Measurements from ENCODE around the gene TIPIN. TPM values are rescaled to one million over a fixed set of nuclear protein-coding genes. Genes with fewer than 3 reads are reported as not detected.

TIPIN gene
- total RNA-seq, 4 donors from 2014 or later: 2.3 to 5.8 (median 5.2) TPM

DNA sequence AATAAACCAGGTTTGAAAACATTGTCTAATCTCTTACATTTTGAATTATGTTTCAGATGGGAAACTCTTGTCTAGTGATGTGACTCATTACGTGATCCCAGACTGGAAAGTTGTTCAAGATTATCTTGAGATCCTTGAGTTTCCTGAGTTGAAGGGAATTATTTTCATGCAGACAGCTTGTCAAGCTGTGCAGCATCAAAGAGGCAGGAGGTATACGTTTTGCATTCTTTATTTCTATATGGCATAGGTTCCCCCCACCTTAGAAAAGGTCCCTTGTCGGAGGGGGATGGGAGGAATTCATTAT lies 61.6 kb downstream of the TIPIN start:
- ATAC-seq (ENCODE audit: low FRiP score) (peak; percentile 16), DNase-seq (ENCODE audit: low spot score) (no peak)
- TF ChIP-seq, protein P1, sequence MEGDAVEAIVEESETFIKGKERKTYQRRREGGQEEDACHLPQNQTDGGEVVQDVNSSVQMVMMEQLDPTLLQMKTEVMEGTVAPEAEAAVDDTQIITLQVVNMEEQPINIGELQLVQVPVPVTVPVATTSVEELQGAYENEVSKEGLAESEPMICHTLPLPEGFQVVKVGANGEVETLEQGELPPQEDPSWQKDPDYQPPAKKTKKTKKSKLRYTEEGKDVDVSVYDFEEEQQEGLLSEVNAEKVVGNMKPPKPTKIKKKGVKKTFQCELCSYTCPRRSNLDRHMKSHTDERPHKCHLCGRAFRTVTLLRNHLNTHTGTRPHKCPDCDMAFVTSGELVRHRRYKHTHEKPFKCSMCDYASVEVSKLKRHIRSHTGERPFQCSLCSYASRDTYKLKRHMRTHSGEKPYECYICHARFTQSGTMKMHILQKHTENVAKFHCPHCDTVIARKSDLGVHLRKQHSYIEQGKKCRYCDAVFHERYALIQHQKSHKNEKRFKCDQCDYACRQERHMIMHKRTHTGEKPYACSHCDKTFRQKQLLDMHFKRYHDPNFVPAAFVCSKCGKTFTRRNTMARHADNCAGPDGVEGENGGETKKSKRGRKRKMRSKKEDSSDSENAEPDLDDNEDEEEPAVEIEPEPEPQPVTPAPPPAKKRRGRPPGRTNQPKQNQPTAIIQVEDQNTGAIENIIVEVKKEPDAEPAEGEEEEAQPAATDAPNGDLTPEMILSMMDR (IDR thresholded peaks at IDR 0.05): no peak

DNA sequence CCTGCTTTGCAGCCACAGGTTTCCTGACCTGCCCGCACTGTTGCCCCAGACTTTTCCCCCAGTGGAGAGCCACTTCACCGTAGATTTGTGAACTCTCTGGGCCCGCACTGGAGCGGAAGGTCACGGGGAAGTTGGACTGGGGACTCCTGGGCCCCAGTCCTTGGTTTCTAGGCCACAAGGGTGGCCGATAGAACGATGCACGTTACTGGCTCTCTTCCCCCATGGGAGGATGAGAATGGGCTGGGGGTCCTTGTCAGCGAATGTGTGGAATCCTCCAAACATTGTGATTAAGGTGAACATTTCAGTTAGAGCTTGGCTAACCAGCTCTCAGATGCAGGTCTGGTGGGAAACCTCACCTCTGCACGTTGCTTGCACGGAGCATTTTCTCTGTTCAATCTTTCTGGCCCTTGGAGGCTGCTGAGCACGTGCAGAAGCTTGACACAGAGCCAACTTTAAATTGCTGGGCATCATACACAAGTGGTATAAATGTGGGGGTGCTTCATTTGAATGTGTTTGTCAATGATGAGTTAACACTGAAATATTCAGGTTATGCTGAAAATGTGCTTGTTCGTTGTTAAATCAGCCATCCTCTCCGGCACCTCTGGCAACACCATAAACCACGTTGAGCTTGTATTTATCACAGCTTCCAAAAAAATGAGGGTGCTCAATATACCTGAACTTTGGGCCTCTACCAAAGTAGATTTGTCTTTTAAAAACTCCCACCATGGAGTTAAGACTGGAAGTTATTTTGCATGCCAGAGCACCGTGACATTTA lies 62.1 kb downstream of the TIPIN start:
- ATAC-seq (ENCODE audit: low FRiP score) (peak; percentile 43), DNase-seq (ENCODE audit: low spot score) (no peak)
- TF ChIP-seq, protein P1 (IDR thresholded peaks at IDR 0.05): no peak

- TF ChIP-seq, protein P1 (IDR thresholded peaks at IDR 0.05): no peak
- ATAC-seq (ENCODE audit: low FRiP score) (peak; percentile 88), DNase-seq (ENCODE audit: low spot score) (no peak)
Measured at GRCh38 chr15:66293419-66294156, 62.9 kb downstream of the TIPIN start, which contains the start of gene DIS3L. Gene DIS3L, plus strand, starts transcription at chr15:66293568. Its CDS starts 29 bp downstream, at chr15:66293597.

GRCh38 chr15:66292571-66293418 lies 63.7 kb downstream of the TIPIN start:
- ATAC-seq (ENCODE audit: low FRiP score) (no peak), DNase-seq (ENCODE audit: low spot score) (no peak)
- TF ChIP-seq, protein P1 (IDR thresholded peaks at IDR 0.05): no peak

GRCh38 chr15:66291816-66292570 lies 64.5 kb downstream of the TIPIN start:
- TF ChIP-seq, protein P1 (IDR thresholded peaks at IDR 0.05): no peak
- DNase-seq (ENCODE audit: low spot score) (no peak), ATAC-seq (ENCODE audit: low FRiP score) (no peak)

DNA sequence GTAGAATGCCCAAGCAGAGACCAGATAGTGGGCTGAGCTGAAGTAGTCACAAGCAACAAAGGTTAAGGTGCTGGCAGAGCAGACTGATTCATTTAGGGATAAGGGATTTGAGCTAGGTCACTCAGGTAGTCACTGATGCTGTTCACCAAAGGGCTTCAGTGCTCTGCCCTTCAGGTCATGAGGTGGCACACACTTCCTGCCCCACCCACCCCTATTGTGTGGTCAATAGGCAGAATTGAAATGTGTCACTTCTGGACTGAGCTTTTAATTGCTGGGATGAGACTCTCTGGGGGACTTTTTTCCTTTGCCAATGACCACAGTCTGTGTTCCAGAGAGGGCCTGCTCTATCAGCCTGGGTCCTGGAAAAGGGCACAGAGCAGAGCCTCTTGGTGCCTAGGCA lies 66.0 kb downstream of the TIPIN start:
- TF ChIP-seq, protein P1 (IDR thresholded peaks at IDR 0.05): no peak
- ATAC-seq (ENCODE audit: low FRiP score) (no peak), DNase-seq (ENCODE audit: low spot score) (no peak)

Data from omental fat pad (tissue), 4 donors.